GM12873 (cell line): Measurements from ENCODE around the gene PTPRN2.

Experiments used
- CTCF ChIP-seq: IDR thresholded peaks from 2 replicates; pipeline ENCODE4 v1.5.1; 2012; ENCODE audit warnings: low read depth, mild to moderate bottlenecking, moderate library complexity, low read length, control low read depth; ENCODE audit not compliant: insufficient read depth; ENCODE audit errors: missing control alignments

Gene PTPRN2

GRCh38 chr7:157819455-157819807 is 768.2 kb downstream of the PTPRN2 start:
- TF ChIP-seq CTCF, result no peak

GRCh38 chr7:157818701-157819454 is 768.7 kb downstream of the PTPRN2 start:
- TF ChIP-seq CTCF, result no peak

DNA sequence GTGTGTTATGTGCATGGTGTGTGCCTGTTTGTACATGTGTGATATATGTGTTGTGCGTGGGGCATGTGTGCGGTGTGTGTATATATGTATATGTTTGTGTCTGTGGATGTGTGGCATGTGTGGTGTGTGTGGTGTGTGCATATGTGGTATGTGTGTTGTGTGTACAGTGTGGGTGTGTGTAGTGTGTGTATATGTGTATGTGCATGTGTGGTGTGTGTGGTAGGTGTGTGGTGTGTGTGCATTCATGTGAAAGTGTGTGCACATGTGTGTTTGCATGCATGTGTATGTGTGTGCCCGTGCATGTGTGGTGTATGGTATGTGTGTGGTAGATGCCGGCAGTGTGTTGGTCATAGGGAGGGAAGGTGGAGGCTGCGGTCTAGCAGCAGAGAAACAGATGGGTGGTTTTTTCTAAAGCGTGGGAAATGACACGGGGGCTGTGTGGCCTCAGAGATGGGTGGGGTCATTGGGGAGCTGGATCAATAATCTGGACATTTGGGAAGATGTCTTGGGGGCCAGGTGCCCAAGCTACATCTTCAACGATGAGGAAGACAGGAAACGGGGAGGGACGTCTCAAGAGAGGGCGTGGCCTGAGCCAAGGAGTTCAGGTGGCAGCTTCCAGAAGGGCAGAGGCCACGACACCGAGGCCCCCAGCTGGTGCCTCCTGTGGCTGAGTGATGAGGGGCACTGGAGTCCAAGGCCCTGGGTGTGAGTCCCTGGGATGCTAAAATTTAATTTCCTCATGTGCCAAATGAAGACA is 769.5 kb downstream of the PTPRN2 start:
- no peak for TF ChIP-seq CTCF

DNA sequence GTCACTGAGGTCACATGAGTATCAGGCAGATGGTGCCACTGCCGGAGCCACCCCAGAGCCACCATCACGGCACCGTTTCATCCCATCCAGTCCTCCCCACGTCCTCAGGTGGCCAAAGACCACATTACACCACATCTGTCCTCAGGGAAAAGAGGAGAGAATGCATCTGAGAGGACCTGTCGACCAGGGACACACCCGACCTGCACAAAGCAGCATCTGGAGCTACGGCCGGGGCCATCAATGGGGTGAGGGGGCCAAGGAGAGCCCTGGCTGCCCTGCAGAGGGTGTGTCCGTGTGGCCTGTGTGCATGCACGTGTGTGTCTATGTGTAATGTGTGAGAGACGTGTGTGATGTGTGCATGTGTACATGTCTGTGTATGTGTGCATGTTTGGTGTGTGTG is 770.2 kb downstream of the PTPRN2 start:
- no peak for TF ChIP-seq CTCF

DNA sequence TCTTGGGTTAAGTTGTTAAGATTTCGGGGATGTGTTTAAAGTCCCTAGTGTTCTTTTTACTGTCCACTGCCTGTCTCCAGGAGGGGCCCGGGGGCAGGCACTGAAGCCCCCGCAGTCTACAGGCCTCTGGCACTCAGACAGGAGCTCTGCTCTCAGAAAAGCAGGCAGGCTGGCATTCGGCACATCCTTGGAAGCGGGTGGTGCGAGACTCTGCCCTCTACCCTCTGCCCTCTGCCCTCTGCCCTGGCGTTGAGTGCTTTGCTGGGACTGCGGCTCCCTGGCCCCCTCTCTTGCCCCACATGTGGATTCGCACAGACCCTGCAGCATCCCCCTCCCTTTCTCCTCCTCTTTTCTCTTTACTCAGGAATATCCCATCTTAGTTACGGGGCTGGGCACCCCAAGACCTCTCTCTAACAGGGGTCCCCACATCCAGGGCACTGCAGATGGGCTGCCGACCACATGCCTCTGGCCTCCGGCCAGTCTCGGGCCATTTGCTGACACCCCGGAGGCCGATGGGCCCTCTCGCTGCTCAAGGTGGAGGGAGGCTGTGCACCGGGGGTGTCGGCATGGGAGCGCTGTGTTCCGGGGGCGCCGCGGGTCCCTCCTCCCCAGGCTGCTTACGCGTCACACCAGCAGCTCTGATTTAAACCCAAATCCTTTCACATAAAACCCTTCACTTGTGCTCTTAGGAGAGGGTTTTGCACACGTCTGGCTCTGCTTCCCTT is 770.9 kb downstream of the PTPRN2 start:
- TF ChIP-seq CTCF, result no peak

DNA sequence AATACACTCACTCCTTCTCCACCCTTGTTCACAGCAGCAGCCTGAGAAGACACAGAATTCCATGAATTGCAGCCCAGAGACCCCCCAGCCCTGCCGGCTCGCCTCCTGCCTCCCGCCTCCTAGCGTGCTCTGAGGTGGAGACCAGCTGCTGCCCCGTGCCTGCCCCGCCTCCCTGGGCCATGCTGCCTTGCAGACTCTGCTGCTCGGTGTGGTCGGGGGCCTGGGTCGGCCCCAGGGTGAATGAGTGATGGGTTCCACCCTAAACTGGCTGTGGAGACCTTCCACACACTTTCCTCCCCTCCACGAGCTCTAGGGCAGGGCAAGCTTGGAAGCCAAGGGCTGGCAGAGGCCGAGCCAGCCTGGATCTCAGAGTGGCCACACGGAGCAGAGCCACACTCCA is 771.5 kb downstream of the PTPRN2 start:
- TF ChIP-seq CTCF, result no peak

GRCh38 chr7:157815706-157816022 is 772.0 kb downstream of the PTPRN2 start:
- no peak for TF ChIP-seq CTCF
